ENCODE measurements around the gene NTPCR.
"Not testable (repeated sequence)": the region's sequence is repeated elsewhere in the genome, so short reads cannot be mapped to it uniquely, and the experiment has no call there.

Gene NTPCR

DNA sequence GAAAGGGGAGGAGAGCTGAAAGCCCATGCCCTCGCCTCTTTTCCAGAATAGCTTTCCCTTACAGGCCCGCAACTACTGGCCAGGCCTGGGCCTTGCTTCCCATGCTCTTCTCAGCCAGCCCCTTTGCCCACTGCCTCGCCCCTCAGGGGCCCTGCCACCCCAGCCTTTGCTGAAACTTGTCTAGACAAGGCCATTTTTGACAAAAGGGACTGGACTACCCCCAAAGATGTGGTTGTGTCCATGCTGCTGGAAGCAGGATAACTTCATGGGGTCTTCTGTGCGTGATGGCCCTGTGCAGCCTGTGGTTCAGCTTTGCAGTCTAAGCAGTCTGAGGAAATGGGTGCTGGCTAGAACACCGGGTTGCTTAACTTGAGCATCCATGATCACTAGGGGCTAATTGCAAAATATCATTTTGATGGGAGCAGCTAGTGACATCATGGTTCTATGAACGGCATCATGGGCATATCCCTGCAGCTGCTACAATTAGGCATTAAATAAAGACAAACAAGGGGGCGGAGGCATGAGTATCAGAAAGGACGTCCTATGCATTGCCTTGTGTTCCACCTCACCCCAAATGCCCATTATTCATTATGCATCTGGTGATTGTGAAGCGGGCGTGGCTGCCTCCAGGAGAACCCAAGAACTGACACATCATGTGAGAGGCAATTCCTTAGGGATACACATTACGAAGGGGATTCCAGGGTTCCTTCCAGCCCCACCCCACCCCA is 36.8 kb downstream of the NTPCR start:
- no peak for DNase-seq

DNA sequence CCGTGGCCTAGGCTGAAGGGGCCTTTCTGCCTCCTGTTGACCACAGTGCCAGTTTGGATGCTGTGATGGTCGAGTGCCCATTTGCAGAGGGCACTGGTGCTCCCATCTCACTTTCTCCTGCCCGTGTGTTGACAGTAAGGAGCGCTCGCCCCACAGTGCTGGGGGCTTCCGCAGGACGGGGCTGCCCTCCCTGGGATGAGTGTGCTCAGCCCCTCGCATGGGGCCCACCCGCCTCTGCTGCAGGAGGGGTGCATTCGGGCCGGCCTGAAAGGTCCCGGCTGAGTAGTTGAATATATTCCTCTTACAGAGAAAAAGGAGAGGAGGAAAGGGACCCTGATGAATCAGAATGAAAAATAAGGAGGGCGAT is 37.3 kb downstream of the NTPCR start:
- no peak for DNase-seq

DNA sequence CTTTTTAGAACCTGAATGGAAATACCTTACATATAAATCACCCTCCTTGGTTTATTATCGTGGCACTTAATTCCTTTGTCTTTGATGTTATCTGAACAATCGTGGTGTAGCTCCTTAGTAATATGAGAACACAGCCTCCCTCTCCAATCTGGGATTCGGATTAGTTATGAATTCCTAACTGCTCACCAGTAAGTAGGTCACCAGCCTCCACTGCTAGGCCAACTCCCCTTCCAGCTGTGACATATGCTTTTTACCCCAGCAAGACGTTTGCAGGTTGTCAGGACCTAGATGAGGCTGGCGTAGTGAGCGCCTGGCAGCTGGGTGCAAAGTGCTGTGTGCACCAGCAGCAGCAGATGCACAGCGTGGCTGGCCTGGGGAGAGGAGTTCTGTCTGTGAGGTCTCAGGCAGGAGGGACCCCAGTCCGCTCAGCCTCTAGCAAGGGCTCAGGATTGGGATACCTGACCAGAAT is 38.2 kb downstream of the NTPCR start:
- DNase-seq: no peak

DNA sequence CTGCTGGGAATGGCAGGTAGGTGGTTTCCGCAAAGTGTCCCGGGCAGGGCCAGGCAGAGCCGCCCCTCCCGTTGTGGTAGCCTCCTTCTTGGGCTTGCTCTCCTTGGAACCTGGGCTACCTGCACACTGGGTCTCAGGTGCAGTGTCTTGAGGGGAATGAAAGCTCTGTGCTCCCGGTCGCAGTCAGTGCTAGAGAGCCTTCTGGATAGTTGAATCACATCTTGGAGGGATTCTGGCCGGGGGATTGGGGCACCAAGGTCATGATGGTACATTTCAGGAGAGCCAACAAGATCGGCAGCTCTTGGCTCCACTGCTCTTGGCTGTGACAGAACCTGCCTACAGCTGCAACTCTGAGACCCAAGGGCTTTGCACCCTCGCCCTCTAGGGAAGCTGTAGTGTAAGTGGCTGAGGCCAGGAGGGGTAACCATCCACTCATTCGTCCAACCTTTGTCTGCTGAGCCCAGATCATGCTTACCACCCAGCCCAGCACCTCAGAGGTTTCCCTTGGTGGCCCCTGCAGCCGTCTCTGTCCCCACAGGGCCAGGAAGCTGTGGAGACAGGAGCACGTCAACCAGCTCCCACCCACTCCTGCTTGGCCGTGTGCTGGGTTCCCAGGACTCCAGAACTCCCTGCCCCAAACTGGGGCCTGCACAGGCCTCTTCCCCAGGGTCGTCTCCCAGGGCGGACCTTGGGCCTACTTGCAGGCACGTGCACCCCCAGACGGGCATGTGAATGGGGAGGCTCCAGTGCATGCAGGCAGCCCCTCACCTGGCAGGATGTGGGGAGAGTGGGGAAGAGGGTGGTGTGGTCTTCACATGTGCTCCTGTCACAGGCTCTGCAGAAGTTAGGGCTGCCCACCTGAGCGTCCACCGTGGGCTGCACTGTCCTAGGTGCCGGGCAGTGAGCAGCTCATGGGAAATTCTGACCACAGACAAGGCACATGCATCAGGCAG is 40.0 kb downstream of the NTPCR start:
- DNase-seq: no peak

DNA sequence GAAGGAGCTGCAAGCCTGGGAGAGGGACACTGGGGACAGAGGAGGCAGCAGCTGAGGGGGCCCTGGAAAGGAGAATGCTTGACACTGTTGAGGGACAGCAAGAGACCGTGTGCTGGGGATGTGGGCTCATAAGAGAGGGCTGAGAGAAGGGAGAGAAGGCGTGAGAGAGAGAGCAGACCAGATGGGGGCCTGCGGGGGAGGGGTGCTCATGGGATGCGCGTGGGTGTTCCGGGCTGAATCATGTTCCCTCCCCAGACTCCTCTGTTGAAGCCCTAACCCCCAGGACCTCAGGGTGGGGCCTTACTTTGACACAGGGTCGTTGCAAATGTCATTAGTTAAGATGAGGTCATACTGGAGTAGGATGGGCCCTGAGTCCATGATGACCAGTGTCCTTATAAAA is 40.8 kb downstream of the NTPCR start:
- no peak for DNase-seq

DNA sequence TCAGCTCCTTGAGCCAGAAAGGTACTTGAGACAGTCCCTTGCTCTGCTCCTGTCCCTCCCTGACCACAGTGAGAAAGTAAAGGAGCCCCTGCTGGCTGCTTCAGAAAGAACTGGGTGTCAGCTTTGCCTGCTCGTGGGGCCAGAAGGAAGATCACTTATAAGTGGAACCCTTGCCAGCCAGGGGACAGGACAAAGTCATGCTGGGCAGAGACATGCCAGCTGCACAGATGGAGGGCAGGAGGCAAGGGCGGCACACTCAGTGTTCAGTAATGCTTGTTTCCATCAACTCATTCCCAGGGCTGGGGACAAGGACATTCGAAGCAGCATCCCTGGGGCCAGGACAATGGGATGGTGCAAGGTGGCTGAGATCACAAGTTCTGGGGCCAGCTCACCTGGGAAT is 41.8 kb downstream of the NTPCR start:
- no peak for DNase-seq

DNA sequence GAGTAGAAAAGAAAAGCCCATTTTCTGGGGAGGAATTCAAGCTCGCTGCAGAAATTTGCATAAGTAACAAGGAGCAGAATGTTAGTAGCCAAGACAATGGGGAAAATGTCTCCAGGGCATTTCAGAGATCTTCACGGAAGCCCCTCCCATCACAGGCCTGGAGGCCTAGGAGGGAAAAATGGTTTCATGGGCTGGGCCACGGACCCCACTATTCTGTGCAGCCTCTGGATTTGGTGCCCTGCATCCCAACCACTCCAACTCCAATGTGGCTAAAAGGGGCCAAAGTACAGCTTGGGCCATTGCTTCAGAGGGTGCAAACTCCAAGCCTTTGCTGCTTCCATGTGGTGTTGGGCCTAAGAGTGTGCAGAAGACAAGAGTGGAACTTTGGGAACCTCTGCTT is 43.1 kb downstream of the NTPCR start:
- DNase-seq: no peak

DNA sequence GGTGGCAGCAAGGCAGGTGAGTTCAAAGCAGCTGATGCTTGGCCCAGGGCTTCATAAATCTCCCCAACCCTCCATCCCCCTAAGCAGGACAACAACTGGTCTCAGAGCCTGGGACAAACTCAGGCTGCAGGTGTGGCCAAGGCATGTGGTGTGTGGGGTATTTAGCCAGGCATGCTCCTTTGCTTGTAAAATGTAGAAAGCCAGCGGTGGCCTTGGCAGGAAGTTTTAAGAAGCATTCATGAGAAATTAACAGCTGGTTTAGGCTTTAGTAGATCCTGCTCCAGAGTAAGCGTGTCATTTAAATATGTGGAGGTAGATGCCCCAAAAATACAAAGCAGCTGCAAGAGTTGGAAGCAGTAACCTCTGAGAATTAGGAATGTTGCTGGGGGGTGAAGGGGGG is 44.8 kb downstream of the NTPCR start:
- no peak for DNase-seq

DNA sequence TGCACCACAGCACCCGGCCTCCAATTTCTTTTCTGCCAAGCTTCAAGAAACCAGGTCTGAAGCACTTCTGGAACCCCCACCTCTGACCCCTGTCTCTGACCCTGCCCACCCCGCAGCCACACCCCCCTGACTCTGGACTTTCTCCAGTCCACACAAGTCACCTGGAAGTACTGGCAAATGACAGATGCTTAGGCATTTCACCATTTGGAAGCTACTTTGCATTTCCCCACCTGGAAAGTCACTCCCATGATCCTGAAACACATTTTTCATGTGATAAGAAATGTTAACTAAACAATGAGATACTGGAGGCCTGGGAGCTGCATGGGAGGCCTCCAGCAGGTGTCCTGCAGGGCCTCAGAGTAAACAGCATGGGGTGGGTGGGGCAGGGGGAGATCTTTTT is 45.7 kb downstream of the NTPCR start:
- no peak for DNase-seq

DNA sequence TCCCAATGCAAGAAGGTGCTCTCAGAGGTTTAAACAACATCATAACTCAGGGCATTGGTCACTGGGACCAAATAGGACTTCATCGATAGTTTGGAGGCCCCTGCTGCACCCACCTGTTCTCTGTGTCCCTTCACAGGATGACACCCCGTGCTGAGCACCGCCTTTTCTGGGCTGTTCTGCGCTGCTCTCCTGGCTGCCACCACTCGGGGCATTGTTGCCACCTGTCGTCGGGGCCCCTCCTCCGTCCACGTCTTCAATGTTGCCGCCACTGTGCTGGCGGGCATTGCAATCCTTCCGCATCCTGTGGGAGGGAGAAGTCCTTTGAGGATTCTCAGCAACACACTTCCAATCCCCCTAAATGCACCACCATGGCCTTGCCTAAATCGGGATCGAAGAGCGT is 47.7 kb downstream of the NTPCR start:
- DNase-seq: no peak

DNA sequence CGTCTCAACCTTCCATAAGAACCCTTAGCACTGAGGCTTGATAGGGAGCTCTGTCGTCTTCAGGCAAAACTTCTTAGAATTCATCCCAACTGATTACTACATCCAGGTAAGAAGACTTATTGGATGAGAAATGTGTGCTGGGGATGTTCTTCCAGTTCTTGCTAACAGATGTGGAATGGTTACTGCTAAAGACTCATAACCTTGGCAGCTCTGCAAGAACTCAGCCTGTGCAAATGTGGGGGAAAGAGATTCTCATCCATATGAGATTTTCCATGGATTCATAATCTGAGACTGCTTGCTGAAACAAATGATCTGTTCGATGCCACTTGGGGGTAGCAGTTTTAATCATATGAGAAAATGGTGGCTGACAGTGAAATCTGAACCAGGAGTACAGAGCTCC is 48.2 kb downstream of the NTPCR start:
- no peak for DNase-seq

DNA sequence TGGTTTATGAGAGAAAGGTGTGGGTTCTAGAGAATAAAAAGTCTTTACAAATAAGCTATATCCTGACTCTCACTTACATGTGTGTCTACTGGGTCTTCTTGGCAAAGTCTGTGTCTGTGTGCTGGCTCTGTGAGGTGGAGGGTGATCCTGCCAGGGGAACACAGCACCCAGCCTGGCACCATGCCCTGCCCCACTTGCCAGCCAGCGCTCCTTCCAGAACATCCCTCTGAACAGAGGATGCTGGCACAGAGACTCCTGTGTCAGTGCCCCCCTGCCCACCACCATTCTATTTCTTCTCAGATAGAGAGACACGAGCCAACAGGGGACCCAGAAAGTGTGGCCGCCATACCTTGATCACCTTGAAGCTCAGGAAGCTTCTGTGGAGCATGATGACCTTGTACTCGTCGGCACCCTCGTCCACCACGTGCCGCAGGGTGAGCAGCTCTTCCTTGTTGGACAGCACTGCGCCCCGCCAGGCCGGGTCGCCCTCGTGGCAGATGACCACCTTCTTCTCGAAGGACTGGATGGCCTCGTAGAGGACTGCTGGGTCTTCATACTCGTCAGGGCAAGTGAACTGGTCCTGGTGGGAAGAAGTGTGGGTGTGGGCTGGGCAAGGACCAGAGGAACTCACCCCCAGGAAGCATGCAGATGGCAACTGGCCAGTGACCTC is 49.7 kb downstream of the NTPCR start:
- DNase-seq: no peak

DNA sequence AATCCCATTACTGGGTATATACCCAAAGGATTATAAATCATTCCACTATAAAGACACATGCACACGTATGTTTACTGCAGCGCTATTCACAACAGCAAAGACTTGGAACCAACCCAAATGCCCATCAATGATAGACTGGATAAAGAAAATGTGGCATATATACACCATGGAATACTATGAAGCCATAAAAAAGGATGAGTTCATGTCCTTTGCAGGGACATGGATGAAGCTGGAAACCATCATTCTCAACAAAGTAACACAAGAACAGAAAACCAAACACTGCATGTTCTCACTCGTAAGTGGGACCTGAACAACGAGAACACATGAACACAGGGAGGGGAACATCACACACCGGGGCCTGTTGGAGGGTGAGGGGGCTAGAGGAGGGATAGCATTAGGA is 53.2 kb downstream of the NTPCR start:
- DNase-seq: not testable (repeated sequence)

DNA sequence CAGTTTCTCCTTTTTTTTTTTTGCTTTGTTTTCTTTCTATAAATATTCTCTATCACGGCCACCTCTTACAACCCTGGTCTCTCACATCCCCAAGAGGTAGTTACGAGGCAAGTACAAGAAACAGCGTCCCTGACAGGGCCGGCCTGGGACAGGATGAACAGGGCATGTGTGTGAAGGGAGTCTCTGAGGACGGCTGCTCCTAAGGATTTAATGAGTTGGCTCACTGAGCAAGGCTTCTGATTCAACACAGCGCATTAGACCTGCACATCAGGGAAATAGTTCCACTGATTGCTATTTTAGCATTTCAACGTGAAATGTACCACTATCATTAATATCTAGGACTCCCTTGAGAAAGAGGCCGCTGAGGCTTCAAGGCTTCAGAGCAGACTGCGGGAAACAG is 54.0 kb downstream of the NTPCR start:
- DNase-seq: no peak

DNA sequence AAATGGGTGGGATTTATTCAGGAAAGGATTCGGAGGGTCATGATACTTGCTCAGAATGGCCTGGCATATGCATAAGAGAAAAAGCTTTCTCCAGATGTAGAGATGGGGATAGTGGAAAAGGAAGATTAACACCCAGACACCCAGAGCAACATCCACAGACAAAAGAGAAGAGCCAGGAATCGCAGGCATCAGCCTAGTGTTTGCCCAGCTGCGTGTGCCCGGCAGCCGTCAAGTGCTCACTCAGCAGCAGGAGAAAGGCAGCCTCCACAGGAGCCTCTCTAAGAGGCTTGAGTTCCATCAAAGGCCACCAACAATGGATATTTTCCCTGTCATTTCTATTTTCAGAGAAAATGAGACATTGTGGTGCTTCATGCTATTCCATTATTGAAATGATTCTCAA is 54.7 kb downstream of the NTPCR start:
- DNase-seq: no peak

DNA sequence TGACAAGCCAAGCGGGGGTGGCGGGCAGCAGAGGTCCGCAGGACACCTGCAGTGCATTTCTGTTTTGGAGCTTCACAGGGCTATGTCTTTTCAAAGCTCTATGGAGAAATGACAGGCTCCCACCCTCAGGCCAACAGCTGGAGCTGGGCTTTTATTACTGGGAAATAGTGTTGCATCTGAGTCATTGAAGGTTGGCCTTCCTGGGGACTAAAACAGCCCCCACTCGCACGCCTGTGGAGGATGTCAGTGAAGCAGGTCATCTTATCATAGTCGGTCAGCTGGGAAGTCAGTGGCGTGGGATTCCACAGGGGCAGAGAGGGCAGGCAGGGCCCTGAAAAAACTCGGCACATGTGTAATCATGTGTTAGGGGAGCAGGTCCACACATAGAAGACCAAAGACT is 55.3 kb downstream of the NTPCR start:
- DNase-seq: no peak

DNA sequence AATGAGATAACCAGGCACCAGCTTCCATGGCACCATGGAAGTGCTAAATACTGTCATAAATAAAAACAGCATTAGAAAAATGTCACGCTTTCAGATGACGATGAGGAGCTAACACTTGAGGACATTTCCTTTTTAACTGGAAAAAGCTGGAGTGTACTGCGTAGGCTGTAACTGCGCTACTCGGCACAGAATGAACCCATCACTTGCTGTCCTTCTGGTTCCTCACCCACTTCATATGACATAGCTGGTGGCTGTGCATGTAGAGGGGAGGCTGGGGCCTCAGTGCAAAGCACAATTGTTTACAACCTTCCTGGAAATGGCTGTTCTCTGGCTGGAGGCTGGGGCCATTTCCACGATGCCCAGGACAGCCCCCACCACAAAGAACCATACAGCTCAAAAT is 55.7 kb downstream of the NTPCR start:
- no peak for DNase-seq

DNA sequence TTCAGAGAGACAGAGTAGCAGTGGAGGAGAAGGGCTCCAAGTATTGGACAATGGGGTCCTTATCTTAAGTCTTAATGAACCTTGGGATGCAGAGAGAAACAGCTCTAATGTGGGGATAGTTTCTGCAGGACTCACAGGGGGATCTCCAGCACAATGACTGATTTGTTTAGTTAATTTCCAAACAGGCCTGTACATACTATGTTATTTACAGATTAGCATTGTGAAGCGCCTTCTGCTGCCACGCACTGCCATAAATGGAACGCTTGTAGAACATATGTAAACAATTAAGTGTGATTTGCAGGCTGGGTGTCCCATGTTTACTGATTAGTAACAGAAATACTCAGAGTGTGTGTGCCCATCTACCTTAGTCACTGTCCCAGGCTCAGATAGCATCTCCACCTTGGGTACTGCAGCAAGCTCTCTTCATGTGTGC is 56.1 kb downstream of the NTPCR start:
- DNase-seq: no peak

DNA sequence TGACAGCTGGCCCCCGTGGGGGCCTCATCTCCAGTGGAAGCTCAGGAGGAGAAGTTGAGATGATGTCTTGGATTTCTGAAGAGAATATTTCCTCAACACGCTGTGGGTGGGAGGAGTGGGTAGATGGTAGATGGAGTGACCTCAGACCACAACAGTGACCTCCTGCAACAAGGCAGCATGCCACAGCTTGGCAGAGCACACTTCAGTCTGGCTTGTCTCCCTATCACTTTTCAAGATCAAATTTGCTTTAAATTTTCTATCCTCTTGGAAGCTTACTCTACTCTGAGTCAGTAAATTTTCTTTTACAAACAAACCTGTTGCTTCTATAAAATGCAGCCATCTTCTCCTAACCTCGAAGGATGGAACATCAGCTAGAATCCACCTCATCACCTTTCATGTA is 59.7 kb downstream of the NTPCR start:
- DNase-seq: no peak

DNA sequence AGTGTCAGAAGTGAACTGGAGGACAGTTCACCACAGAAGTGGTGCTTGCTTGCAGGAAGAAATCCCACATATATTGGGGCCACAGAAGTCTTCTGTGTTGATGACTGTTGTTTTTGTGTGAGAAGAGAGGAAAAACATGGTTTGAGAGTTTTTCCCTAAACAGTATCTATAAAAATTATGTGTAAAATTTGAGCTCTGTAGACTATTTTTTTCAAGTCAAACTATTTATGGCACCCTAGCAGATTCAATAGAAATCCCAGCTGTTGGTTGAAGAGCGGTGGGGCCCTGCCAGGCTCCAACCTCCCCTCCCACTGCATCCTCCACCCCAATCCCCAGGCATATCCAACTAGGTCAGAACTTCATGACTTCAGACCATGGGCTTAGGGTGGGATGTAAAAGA is 61.6 kb downstream of the NTPCR start:
- DNase-seq: no peak

DNA sequence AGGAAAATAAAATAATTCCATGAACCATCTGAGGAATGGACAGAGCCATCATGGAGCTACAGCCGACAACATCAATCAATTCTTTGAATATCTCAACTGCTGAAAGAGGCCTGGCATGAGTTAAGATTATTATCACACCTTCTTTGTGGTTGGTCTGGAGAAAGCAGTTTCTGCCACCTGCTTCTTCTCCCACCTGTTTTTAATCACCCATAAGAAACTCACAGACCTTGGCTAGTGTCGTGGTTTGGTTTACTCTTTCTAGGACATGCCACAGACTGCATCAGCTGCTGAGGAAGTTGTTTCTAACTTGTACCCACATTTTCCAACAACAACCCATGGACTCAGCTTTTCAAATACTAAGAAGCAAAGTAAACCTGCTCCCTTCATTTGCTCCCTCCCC is 65.6 kb downstream of the NTPCR start:
- DNase-seq: no peak

DNA sequence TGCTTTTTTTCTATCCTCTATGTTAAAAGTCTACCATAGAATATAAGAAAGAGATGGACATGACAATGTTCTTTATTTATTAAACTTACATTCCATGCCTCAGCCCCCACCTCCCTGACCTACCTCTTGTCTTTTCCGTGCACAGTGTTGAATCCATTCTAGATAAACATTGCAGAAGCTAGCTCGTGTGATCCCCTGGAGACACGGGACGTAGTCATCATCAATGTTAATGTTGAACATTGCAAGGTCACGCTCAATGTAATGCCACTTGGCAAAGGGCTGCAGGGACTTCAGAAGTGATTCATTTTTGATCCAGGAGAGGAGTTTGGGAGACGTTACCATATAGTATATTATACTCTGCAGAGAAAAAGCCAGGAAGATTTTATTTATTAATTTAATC is 66.4 kb downstream of the NTPCR start:
- DNase-seq: no peak

DNA sequence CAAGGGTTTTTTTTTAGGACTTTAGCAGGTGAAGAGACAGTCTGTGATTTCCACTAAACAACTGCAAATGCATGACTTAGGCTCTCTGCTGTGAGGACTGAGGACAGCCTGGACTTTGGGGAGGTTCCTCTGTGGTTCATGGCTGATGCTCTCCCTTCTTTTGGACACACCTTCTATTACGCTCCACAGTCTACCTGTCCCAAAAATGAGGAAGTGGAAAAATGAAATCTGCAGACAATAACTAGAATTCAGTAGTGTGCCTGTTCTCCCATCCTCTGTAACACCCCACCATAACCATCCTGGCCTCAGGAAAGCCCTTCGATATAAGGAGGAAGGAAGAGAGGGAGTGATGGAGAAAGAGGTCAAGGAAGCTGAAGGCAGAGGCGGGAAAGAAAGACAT is 68.7 kb downstream of the NTPCR start:
- no peak for DNase-seq
